ENCODE measurements around the gene PLG.
"Not testable (repeated sequence)": the region's sequence is repeated elsewhere in the genome, so short reads cannot be mapped to it uniquely, and the experiment has no call there.

Gene PLG

GRCh38 chr6:160775792-160776580, 73.9 kb downstream of the PLG start:
- DNase-seq (ENCODE audit: low read depth in 2 of 2), result no peak

DNA sequence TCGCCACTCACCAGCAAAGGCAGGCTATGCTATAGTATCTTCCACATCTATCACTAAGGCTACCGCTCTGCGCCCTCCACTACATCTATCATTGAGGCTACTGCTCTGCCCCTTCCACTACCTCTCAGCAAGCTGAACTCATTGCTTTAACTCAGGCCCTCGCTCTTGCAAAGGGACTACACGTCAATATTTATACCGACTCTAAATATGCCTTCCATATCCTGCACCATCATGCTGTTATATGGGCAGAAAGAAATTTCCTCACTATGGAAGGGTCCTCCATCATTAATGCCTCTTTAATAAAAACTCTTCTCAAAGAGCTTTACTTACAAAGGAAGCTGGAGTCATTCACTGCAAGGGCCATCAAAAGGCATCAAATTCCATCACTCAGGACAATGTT, 77.1 kb downstream of the PLG start:
- not testable (repeated sequence) for DNase-seq (ENCODE audit: low read depth in 2 of 2)

GRCh38 chr6:160780656-160781055, 78.6 kb downstream of the PLG start:
- not testable (repeated sequence) for DNase-seq (ENCODE audit: low read depth in 2 of 2)

DNA sequence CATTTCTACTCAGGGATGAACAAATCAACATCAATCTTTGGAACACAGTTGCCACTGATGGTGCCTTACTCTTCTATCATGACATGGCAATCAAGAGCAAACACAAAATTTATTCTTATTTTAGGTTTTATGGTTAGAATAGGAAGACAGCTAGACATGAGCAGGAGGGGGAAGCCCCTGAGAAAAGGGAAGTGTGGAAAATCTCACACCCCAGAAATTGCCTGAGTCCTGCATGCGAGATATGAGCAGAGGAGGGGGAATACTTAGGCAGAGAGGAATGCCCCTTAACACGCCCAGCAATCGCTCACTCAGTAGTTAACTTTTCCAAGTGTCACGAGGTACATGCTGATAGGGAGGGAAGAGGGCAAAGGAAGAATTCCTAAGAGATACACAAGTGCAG, 79.3 kb downstream of the PLG start:
- no peak for DNase-seq (ENCODE audit: low read depth in 2 of 2)

- DNase-seq (ENCODE audit: low read depth in 2 of 2), result no peak
Observed at GRCh38 chr6:160782228-160782627, 80.2 kb downstream of the PLG start.

- no peak for DNase-seq (ENCODE audit: low read depth in 2 of 2)
Observed at GRCh38 chr6:160783741-160784140, 81.7 kb downstream of the PLG start.

DNA sequence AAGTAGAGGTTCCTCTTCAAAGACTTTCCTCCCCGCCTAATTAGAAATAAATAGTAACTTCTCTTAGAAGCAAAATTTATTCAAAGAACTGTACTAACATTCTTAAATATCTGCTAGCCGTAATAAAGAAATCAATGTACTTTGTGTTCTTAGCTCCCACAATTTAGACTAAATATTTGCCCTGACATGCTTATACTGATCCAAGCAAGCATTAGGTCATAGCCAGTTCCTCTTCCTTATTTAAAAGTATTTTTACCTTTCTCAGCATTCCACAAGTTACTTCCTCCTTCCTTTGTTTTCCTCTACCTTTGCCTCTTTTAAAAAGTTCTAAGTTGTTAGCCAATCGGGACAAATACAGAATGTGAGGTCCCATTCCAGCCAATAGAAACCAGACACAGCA, 86.1 kb downstream of the PLG start:
- not testable (repeated sequence) for DNase-seq (ENCODE audit: low read depth in 2 of 2)

DNA sequence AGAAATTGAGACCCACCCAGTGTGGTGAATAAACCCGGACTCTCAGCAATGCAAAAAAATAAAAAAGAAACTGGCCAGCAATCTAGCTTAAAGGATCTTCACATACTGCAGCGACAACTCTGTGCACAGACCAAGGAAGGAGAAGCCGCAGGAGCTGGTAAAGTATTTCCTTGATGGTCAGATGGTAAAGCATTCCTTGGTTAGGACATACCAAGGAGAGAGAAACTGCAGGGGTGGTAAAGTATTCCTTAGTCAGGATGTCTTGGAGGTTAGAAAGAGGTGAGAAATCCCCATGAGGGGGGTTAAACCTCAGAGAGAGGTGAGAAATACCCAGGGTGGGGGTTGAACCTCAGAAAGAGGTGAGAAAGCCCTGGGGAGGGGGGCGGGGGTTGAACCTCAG, 86.8 kb downstream of the PLG start:
- no peak for DNase-seq (ENCODE audit: low read depth in 2 of 2)

DNA sequence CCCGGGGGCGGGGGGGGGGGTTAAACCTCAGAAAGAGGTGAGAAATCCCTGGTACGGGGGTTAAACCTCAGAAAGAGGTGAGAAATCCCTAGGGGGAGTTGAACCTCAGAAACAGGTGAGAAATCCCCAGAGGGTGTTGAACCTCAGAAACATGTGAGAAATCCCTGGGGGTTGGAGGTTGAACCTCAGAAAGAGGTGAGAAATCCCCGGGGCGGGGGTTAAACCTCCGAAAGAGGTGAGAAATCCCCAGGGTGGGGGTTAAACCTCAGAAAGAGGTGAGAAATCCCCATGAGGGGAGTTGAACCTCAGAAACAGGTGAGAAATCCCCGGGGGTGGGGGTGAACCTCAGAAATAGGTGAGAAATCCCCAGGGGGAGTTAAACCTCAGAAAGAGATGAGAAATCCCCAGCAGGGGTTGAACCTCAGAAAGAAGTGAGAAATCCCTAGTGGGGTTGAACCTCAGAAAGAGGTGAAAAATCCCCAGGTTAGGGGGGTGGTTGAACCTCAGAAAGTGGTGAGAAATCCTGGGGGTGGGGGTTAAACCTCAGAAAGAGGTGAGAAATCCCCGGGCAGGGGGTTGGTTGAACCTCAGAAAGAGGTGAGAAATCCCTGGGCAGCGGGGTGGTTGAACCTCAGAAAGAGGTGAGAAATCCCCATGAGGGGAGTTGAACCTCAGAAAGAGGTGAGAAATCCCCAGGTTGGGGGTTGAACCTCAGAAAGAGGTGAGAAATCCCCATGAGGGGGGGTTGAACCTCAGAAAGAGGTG, 87.4 kb downstream of the PLG start:
- DNase-seq (ENCODE audit: low read depth in 2 of 2), result no peak

DNA sequence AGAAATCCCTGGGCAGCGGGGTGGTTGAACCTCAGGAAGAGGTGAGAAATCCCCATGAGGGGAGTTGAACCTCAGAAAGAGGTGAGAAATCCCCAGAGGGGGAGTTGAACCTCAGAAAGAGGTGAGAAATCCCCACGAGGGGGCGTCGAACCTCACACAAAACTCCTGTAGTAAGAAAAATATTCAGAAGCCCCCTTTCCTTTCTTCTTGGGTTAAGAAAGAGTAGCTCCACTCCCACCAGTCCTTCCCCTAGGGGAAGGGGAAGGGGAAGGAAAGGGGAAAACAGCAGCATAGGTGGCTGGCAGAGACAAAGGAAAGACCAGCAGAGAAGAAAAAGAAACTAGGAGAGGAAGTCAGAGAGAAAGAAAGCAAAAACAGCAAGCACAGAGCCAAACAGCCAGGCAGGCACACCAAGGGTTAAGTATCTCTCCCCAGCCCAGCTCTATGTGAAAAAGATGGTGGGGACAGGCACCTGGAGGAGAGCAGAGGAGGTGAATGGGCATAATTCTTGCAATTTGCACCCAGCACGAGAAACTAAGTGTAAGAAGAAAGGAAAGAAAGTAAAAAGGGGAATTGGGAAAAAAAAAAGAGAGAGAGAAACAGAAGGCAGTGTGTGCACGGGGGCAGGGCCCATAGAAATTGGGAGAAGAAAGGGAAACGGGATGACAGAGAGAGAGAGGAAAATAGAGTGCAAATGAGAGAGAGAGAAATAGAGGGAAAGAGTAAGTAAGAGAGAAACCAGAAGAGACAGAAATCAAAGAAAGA, 88.2 kb downstream of the PLG start:
- DNase-seq (ENCODE audit: low read depth in 2 of 2), result no peak

DNA sequence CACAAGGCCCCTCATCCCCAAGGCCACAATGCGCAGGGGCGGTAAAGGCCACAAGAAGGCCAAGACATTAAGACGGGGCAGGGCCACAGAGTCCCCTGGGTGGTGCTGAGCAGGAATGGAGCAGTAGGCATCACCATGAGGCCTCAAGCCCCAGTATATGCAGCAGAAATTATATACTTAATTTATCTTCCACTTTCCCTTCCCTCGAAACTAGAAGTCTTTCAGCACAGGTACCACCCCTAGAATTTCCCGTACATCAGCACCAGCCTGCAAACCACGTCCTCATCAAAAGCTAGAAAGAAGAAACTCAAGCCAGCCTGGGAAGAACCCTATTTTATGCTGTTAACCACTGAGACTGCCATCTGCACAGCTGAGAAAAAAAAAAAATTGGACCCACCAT, 89.4 kb downstream of the PLG start:
- DNase-seq (ENCODE audit: low read depth in 2 of 2), result no peak

- DNase-seq (ENCODE audit: low read depth in 2 of 2), result no peak
Observed at GRCh38 chr6:160791981-160792418, 90.0 kb downstream of the PLG start.

- no peak for DNase-seq (ENCODE audit: low read depth in 2 of 2)
Observed at GRCh38 chr6:160792708-160793107, 90.7 kb downstream of the PLG start.

DNA sequence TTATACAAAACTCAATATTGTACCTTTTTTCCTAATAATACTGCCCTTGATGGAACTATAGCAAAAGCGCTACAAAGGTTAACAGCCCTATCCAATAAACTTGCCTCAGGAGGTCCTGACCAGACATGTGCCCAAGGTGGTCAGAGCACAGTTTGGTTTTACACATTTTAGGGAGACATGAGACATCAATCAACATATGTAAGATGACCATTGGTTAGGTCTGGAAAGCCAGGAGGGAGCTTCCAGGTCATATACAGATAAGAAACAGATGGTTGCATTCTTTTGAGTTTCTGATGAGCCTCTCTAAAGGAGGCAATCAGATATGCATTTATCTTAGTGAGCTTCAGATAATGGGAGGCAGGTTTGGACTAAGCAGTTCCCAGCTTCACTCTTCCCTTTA, 91.6 kb downstream of the PLG start:
- no peak for DNase-seq (ENCODE audit: low read depth in 2 of 2)

GRCh38 chr6:160795721-160796120, 93.7 kb downstream of the PLG start:
- DNase-seq (ENCODE audit: low read depth in 2 of 2), result no peak

GRCh38 chr6:160798625-160799024, 96.6 kb downstream of the PLG start:
- DNase-seq (ENCODE audit: low read depth in 2 of 2), result no peak

GRCh38 chr6:160799801-160800506, 97.9 kb downstream of the PLG start:
- DNase-seq (ENCODE audit: low read depth in 2 of 2), result no peak

GRCh38 chr6:160801418-160801817, 99.4 kb downstream of the PLG start:
- no peak for DNase-seq (ENCODE audit: low read depth in 2 of 2)

- DNase-seq (ENCODE audit: low read depth in 2 of 2), result not testable (repeated sequence)
Observed at GRCh38 chr6:160802049-160802448, 100.0 kb downstream of the PLG start.

Data from stimulated activated CD4-positive, alpha-beta T cell treated with anti-CD3 and anti-CD28 coated beads, Interleukin-12 subunit alpha, Interleukin-12 subunit beta, amount 100 ng/mL, for 24 hours (primary cell).